UCSD-AML1 (cell line): ENCODE measurements around the gene HNF1B.

Source experiments
- DNase-seq: peaks from one replicate; lab custom pipeline; 2025; ENCODE audit not compliant: unreplicated experiment; lab: John Stamatoyannopoulos, UW

The HNF1B gene

DNA sequence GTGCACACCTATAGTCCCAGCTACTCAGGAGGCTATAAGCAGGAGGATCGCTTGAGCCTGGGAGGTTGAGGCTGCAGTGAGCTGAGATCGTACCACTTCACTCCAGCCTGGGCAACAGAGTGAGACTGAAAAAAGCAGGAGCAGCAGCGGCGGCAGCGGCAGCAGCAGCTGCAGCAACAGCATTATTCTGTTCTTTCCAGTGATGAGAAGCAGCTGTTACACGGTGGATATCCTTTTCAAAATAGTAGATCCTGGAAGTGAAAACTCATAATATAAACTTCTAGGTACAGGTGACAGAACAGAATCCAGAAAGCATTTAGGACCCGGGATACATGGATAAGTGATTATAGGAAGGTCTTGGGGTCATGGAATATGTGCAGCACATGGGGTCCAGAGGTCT is 17.8 kb upstream of the HNF1B start:
- DNase-seq, result no peak

DNA sequence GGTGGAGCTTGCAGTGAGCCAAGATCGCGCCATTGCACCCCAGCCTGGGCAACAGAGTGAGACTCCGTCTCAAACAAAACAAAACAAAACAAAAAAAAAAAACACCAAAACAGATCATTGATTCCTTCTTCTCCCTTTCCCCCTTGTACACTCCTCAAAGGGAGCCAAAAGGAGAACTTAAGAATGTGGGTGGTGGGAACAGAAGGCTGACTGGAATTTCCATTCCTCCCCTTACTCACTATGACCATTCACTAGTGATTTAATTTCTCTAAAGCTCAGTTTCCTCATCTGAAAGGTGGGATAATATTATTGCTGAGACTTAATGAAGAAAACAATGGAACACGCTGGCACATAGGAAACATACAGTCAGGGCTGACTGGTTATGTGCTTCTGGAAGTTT is 17.1 kb upstream of the HNF1B start:
- no peak for DNase-seq

DNA sequence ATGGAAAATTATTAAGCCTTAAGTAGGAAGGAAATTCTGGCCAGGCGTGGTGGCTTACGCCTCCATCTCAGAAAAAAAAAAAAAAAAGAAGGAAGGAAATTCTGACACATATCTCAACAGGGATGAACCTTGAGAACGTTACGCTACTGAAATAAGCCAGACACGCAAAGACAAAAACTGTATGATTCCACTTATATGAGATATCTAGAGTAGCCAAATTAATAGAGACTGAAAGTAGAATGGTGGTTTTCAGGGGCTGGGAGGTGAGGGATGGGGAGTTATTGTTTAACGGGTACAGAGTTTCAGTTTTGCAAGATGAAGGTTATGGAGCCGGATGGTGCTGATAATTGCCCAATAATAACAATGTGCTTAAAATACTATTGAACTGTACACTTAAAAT is 16.2 kb upstream of the HNF1B start:
- no peak for DNase-seq

DNA sequence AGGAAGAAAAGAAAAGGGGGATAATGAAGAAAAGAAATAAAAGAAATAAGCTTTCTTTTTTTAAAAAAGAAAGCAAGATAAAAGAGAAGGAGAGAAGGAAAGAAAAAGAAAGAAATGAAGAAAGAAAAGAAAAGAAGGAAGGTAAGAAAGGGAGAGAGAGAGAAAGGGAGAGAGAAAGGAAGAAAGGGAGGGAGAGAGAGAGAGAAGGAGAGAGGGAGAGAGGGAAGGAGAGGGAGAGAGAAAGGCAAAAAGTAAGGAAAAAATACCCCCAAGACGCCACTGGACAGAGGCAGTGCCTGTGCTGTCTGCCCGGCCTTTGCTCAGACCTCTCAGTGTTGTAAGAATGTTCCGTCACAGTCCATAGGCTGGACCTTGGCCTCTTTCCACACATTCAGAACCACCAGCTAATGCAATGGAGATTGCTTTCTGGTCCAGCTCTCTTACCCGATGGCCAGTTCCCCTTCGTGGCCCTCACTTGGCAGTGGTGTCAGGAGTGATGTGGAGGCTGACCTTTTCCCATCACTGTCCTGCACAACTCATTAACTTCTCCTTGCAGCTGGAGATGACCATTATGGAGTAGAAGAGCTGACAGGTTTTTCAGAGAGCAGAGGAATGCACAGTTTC is 14.3 kb upstream of the HNF1B start:
- no peak for DNase-seq

DNA sequence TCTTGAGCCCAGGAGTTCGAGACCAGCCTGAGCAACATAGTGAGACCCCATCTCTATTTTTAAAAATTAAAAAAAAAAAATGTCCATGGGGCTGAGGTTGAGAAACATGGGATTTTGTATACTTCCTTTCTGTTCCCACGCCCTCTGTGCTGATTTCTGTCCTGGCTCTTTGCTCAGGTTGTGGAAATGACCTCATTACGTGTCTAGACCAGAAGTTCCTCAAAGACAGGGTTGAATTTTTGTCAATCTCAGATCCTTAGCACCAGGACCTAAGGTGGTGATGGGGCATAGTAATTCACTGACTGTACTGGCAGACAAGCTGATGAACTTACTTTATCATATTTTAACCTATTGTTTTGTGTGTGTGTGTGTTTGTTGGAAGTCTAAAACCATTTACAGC is 11.2 kb upstream of the HNF1B start:
- DNase-seq, result no peak

DNA sequence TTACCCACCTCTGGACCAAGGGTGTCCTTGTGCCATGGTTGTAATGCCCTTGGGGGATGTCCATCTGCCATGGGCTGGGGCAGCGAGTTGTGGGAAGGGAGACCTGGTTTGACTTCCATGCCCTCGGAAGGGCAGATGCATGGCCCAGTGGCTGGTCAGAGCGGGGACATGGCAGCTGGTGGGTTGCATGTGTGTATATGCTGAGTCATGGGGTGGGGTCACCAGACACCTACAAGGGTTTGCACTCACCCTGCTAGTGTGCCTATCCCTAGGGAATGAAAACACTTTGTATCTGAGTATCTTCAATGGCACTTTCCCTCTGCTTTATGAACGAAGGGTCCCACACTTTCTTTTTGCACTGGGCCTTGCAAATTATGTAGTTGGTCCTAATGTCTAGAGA is 10.6 kb upstream of the HNF1B start:
- no peak for DNase-seq

GRCh38 chr17:37754363-37754762 is 9.5 kb upstream of the HNF1B start:
- DNase-seq, result no peak

GRCh38 chr17:37752482-37752881 is 7.6 kb upstream of the HNF1B start:
- DNase-seq, result no peak

- DNase-seq, result no peak
Measured at GRCh38 chr17:37750768-37751475, 6.1 kb upstream of the HNF1B start.

DNA sequence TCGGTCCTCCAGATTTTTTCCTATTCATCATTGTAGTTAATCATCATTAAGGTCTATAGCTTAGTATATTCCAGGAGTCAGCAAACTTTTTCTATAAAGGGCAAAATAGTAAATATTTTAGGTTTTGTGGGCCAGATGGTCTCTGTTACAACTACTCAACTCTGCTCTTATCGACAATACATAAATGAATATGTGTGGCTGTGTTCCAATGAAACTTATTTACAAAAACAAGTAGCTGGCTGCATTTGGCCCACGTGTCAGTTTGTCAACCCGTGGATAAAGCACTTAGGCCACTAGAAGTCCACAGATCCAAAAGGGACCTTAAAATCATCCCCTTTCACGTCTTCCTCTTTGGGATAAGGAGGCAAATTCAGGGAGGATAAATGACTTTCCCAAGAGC is 5.4 kb upstream of the HNF1B start:
- no peak for DNase-seq

DNA sequence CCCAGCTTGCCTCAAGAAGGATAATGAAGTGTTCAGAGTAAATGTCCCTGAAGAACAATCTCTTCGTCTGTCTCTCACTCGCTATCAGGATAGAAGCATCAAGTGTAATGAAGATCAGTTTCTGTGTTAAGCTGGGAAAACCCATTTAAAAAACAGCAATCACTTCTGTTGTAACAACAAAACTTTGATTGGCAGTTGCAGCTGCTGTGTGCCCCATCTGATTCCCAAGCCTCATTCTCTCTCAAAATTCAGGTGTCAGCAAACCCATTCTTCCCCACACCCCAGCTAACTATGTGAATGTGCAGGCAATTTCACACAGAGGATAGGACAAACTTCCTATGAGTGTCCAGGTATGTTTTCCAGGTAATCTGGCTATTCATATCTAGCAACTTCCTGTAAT is 2.4 kb upstream of the HNF1B start:
- no peak for DNase-seq

DNA sequence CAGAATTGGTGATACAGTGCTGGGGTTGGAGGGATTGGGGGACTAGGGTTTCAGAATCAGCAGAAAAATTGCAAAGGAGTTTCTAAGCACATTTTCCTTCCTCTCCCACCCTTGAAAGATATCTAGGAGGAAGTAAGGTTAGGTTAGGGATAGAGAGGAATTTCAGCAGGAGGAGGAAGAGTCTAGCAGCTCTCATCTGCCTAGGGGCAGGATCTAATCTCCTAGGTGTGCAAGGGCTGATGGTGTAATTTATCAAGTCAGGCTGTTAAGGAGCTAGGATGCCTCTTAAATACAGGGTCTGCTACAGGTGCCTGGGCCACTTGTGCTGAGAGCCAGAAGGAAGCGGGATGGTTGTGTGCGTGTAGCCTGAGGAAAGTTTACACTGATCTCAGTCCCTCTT is 1.8 kb upstream of the HNF1B start:
- DNase-seq, result no peak

GRCh38 chr17:37745801-37746426 is 1.1 kb upstream of the HNF1B start:
- no peak for DNase-seq

DNA sequence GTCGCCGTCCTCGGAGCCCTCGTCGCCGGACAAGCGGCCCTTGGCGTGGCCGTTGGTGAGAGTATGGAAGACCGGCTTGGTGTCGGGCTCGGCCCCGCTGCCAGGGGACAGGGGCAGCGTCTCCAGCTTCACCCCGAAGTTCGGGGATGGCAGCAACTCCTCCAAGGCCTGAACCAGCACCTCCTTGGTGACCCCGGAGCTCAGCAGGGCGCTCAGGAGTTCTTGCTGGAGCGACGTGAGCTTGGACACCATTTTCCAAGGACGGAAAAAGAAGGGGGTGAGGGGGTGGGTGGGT is 279 bp downstream of the HNF1B start:
- DNase-seq, result no peak

DNA sequence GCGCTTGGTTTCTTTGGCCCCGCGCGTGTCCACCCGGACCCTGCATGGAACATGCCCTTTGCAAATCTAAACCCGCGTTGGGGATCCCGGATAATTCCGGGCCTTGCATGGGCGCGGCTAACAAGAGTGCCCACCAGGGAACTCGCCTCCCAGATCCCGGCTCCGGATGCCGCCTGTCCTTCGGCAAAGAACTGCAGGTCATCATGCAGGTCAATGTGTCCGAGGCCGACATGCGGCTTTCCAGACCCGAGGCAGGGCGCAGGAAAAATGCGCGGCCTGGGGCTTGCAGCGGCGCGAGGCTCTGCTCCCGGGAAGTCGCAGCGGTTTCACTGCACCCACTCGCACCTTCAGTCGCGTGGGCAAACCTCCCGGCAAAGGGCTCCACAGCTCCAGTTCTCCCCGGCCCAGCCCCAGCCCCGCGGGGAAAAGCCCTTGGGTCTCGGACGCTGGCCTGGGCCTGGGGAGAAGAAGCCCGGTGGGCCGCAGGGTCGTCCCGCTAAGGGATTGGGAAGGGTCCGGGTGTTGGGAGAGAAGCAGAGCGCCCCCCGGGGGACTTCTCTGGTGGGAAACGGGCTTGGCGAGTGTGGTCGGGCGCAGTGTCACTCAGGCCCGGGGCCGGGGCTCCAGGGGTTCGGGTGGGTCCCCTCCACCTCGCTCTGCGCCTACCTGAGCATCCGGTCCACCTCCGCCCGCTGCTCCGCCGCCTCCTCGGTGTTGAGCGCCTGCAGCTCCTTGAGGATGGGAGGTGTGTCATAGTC is 805 bp downstream of the HNF1B start:
- no peak for DNase-seq

- DNase-seq, result no peak
Measured at GRCh38 chr17:37743612-37743874, 1.3 kb downstream of the HNF1B start.

- no peak for DNase-seq
Measured at GRCh38 chr17:37742762-37743611, 1.9 kb downstream of the HNF1B start.

GRCh38 chr17:37742116-37742761 is 2.6 kb downstream of the HNF1B start:
- no peak for DNase-seq

DNA sequence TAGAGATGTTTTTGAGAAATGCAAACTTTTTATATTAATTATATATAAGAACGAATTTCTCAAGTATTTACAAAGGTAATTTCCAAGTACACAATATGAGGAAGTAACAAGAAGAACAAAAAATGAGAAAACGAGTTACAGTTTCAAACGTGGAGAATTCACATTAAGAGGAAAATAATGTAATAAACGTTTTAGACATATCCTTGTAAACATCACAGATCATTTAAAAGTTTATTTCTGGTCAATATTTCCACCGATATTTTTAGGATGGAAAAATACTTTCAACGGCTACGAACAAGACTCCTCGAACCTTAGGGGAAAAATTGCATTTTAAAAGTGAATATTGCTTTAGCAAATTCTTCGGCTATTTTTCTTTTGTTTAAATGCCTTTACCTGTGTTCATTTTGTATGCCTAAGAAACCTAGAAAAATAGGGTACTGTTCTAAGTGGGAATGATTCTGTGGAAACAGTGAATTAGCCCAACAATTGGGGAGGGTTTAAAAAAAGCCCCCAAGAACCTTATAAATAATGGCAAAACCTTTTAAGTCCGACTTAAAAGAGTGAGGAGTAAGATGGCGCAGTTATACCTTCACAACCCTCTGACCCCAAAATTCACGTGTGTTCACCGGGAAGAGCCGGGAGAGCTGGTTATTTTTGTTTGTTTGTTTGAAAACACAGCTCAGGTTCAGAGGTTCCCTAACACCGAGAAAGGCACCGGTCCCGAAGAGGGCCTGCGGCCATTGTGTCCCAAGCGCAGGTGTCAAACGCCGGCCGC is 3.3 kb downstream of the HNF1B start:
- DNase-seq, result no peak

DNA sequence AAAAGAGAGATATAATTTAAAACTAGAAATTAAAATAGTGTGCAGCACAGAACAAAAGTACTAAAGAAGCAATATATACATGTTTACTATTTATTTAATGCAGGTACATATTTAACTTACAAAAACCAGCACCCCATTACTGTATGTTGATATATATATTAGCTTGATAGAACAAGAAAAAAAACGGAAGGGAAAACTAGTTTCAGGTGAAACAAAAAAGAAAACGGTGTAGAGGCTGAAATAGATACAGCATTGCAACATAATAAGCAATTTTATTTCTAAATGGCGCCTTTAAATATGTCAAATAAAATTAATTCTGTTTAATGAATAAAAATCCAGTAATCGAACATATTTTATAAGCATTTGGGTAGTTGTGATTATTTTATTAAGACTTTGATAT is 3.9 kb downstream of the HNF1B start:
- no peak for DNase-seq
